ENCODE results near the gene CIRBP. TPM values are rescaled to one million over a fixed set of nuclear protein-coding genes. Genes with fewer than 3 reads are reported as not detected.

CIRBP gene
- total RNA-seq, 2 experiments from 2014 or later: 161 to 180 TPM

- Mint-ChIP-seq H3K4me1 (ENCODE audit: low read depth) (peaks cover 16% of the 10 kb centered on the region), H3K4me3 (peak overlapping the region; percentile 96), H3K9me3 (no peaks in the 10 kb centered on the region), H3K27me3 (no peaks in the 10 kb centered on the region), H3K27ac (peak overlapping the region; percentile 92), H3K36me3 (ENCODE audit: low read depth) (peaks cover 35% of the 10 kb centered on the region)
- no peak for TF ChIP-seq CTCF (IDR thresholded peaks at IDR 0.05)
- CTCF ChIA-PET: no interaction called here
- intact Hi-C loops (cut with micrococcal nuclease): no loop called here
- peak; percentile 69 for DNase-seq
- POLR2A ChIA-PET: interaction anchor here (0.8 to 1.3 kb wide), 6 partner anchors 12 to 34 kb away, joined by 3 to 7 read pairs (median 4); partner anchors contain the start of gene CIRBP
- ATAC-seq: no peak
Observed at GRCh38 chr19:1250437-1251260, 18.5 kb upstream of the CIRBP start.

- Mint-ChIP-seq H3K36me3 (ENCODE audit: low read depth) (peaks cover 38% of the 10 kb centered on the region), H3K27ac (peak overlapping the region; percentile 92), H3K4me3 (peak overlapping the region; percentile 96), H3K9me3 (no peaks in the 10 kb centered on the region), H3K27me3 (no peaks in the 10 kb centered on the region), H3K4me1 (ENCODE audit: low read depth) (peaks cover 18% of the 10 kb centered on the region)
- ATAC-seq (peak; percentile 3), DNase-seq (peak; percentile 81)
- ChIA-PET POLR2A (interaction anchor here (0.8 to 1.3 kb wide), 4 partner anchors 12 to 33 kb away, joined by 3 to 7 read pairs (median 6); partner anchors contain the start of gene CIRBP), CTCF (interaction anchor here (1.0 to 2.6 kb wide), 3 partner anchors 15 to 155 kb away, joined by 3 to 30 read pairs (median 3); partner anchors contain the start of gene CIRBP)
- intact Hi-C loops (cut with micrococcal nuclease): loop anchor here (2.0 kb wide), 1 partner anchor 15 kb away; no protein-coding TSS in a partner anchor
- no peak for TF ChIP-seq CTCF (IDR thresholded peaks at IDR 0.05)
Observed at GRCh38 chr19:1251330-1252220, 17.6 kb upstream of the CIRBP start.

- Mint-ChIP-seq H3K4me1 (ENCODE audit: low read depth) (peaks cover 19% of the 10 kb centered on the region), H3K27me3 (no peaks in the 10 kb centered on the region), H3K9me3 (no peaks in the 10 kb centered on the region), H3K36me3 (ENCODE audit: low read depth) (peaks cover 39% of the 10 kb centered on the region), H3K27ac (peak overlapping the region; percentile 86), H3K4me3 (peak overlapping the region; percentile 96)
- peak; percentile 91 for DNase-seq
- intact Hi-C loops (cut with micrococcal nuclease): loop anchor here (2.0 kb wide), 1 partner anchor 14 kb away; no protein-coding TSS in a partner anchor
- ChIA-PET POLR2A (interaction anchor here (1.0 to 1.9 kb wide), 11 partner anchors 8 to 231 kb away, joined by 3 to 30 read pairs (median 5); partner anchors contain the start of genes ATP5F1D, CIRBP, FAM174C and RNU6-2), CTCF (interaction anchor here (0.8 to 2.6 kb wide), 6 partner anchors 8 to 156 kb away, joined by 3 to 30 read pairs (median 4); partner anchors contain the start of gene CIRBP)
- peak; percentile 38 for ATAC-seq
- no peak for TF ChIP-seq CTCF (IDR thresholded peaks at IDR 0.05)
Observed at GRCh38 chr19:1252221-1252820, 16.8 kb upstream of the CIRBP start.

- peak overlapping the region; percentile 96 for H3K4me3 Mint-ChIP-seq
- intact Hi-C loops (cut with micrococcal nuclease): loop anchor here (2.0 kb wide), 1 partner anchor 14 kb away; no protein-coding TSS in a partner anchor
- peak overlapping the region; percentile 85 for H3K27ac Mint-ChIP-seq
- ATAC-seq (peak; percentile 38), DNase-seq (peak; percentile 89)
- no peak for TF ChIP-seq CTCF (IDR thresholded peaks at IDR 0.05)
- H3K36me3 Mint-ChIP-seq (ENCODE audit: low read depth): peaks cover 44% of the 10 kb centered on the region
- H3K27me3 Mint-ChIP-seq: no peaks in the 10 kb centered on the region
- CTCF ChIA-PET: interaction anchor here (0.8 to 2.6 kb wide), 5 partner anchors 9 to 157 kb away, joined by 3 to 30 read pairs (median 5); partner anchors contain the start of gene CIRBP
- peaks cover 22% of the 10 kb centered on the region for H3K4me1 Mint-ChIP-seq (ENCODE audit: low read depth)
- POLR2A ChIA-PET: interaction anchor here (0.7 to 1.9 kb wide), 11 partner anchors 9 to 232 kb away, joined by 3 to 30 read pairs (median 4); partner anchors contain the start of genes ARHGAP45, ATP5F1D, CIRBP and FAM174C
- no peaks in the 10 kb centered on the region for H3K9me3 Mint-ChIP-seq
Observed at GRCh38 chr19:1252821-1253513, 16.2 kb upstream of the CIRBP start.
